Left cardiac atrium (tissue), 4 donors: ENCODE results near the gene AK4. TPM values are rescaled to one million over a fixed set of nuclear protein-coding genes. Genes with fewer than 3 reads are reported as not detected.

ENCODE experiments used
- ATAC-seq, 2 donors: fragments of 200-7000 bp; cut with Tn5 transposase; one replicate each; pipeline ENCODE4 v1.9.1; 2020; ENCODE audit warnings: mild to moderate bottlenecking in 2 of 2, moderate library complexity in 2 of 2
- DNase-seq: peaks from one replicate; pipeline ENCODE4 v3.0.0-alpha.2; 2020
- intact Hi-C, 2 donors: fragments of 100-400 bp; cut with DNase I; formaldehyde crosslinking; loops; one replicate each; pipeline versions ENCODE4 v1.14.1 to v1.15.1; 2022 to 2023
- total RNA-seq, 2 donors: library from RNA; stranded (reverse); fragmentation: NEBNext Ultra II Directional; extraction: Animal tissue kit (Norgen Biotek cat#: 25700); gene quantifications; one replicate each; pipeline ENCODE4 v1.2.1, GENCODE V29; 2021
- donor health status: DM: no; HTN: yes; CAD: no.
- donor health status: DM: no; HTN: yes; CAD: no; lungs with severe emphysema.
- donor health status: DM: yes; HTN: yes; CAD: no.
- donor health status: Dilated cardiomyopathy.

AK4 gene
- total RNA-seq, 2 donors from 2014 or later = 79.7 to 81.3 TPM

GRCh38 chr1:65168867-65169266 is 20.9 kb downstream of the AK4 start:
- no peak for ATAC-seq
- intact Hi-C loops = no loop called here
- DNase-seq = no peak

GRCh38 chr1:65170511-65171142 is 22.6 kb downstream of the AK4 start:
- DNase-seq (peak; percentile 35), ATAC-seq (peak in 1 of 2 donors; percentile 19)
- intact Hi-C loops = no loop called here

- DNase-seq = no peak
- intact Hi-C loops = no loop called here
- no peak for ATAC-seq
Measured at GRCh38 chr1:65172936-65173690, 25.1 kb downstream of the AK4 start.

GRCh38 chr1:65174585-65174984 is 26.6 kb downstream of the AK4 start:
- intact Hi-C loops = no loop called here
- DNase-seq = peak; percentile 80

GRCh38 chr1:65175171-65176055 is 27.4 kb downstream of the AK4 start:
- intact Hi-C loops = no loop called here
- ATAC-seq (peak; percentile 80 to 85), DNase-seq (peak; percentile 41)

More at GRCh38 chr1:65174585-65174984, 26.6 kb downstream of the AK4 start:
- ATAC-seq = peak; percentile 62 to 79

- ATAC-seq (peak; percentile 27 to 39), DNase-seq (no peak)
- intact Hi-C loops = no loop called here
Measured at GRCh38 chr1:65176056-65176450, 28.1 kb downstream of the AK4 start.

- no peak for DNase-seq
- intact Hi-C loops = no loop called here
Measured at GRCh38 chr1:65176591-65176990, 28.6 kb downstream of the AK4 start.

GRCh38 chr1:65177457-65177856 is 29.5 kb downstream of the AK4 start:
- DNase-seq (no peak), ATAC-seq (no peak)
- intact Hi-C loops = no loop called here

More at GRCh38 chr1:65176591-65176990, 28.6 kb downstream of the AK4 start:
- no peak for ATAC-seq

- DNase-seq = no peak
- ATAC-seq = no peak
Measured at GRCh38 chr1:65178235-65178634, 30.2 kb downstream of the AK4 start.

GRCh38 chr1:65179148-65179547 is 31.1 kb downstream of the AK4 start:
- no peak for ATAC-seq
- no peak for DNase-seq
- intact Hi-C loops = no loop called here

More at GRCh38 chr1:65178235-65178634, 30.2 kb downstream of the AK4 start:
- intact Hi-C loops = no loop called here

GRCh38 chr1:65180977-65181376 is 33.0 kb downstream of the AK4 start:
- intact Hi-C loops = no loop called here
- DNase-seq (no peak), ATAC-seq (no peak)

GRCh38 chr1:65182658-65183268 is 34.8 kb downstream of the AK4 start:
- intact Hi-C loops = no loop called here
- ATAC-seq = no peak

GRCh38 chr1:65189576-65190115 is 41.6 kb downstream of the AK4 start:
- intact Hi-C loops = no loop called here
- ATAC-seq = no peak
- DNase-seq = no peak

More at GRCh38 chr1:65182658-65183268, 34.8 kb downstream of the AK4 start:
- DNase-seq = no peak

- DNase-seq = no peak
- ATAC-seq = no peak
- intact Hi-C loops = no loop called here
Measured at GRCh38 chr1:65190229-65190628, 42.2 kb downstream of the AK4 start.

GRCh38 chr1:65193129-65193695 is 45.2 kb downstream of the AK4 start:
- DNase-seq (no peak), ATAC-seq (no peak)
- intact Hi-C loops = no loop called here

- ATAC-seq (peak; percentile 66 to 84), DNase-seq (peak; percentile 24)
- intact Hi-C loops = no loop called here
Measured at GRCh38 chr1:65195495-65196417, 47.8 kb downstream of the AK4 start.

GRCh38 chr1:65196926-65197325 is 48.9 kb downstream of the AK4 start:
- ATAC-seq (no peak), DNase-seq (no peak)
- intact Hi-C loops = no loop called here

- intact Hi-C loops = no loop called here
- DNase-seq (no peak), ATAC-seq (no peak)
Measured at GRCh38 chr1:65197636-65198035, 49.6 kb downstream of the AK4 start.
